HG03108 (cell line): ENCODE data around the gene MYO1E.
A peak's percentile ranks its signal among the peaks of the same experiment; 100 is the strongest.
"Not testable (repeated sequence)": the region's sequence is repeated elsewhere in the genome, so short reads cannot be mapped to it uniquely, and the experiment has no call there.

Source experiments
- ATAC-seq: cut with Tn5 transposase; IDR thresholded peaks from one replicate; pipeline ENCODE4 v1.9.1; 2021; ENCODE audit warnings: moderate library complexity; ENCODE audit not compliant: unreplicated experiment

The MYO1E gene

GRCh38 chr15:59372352-59373211 lies at the start of gene MYO1E:
Gene MYO1E, minus strand, starts transcription at chr15:59372871. Its CDS starts 371 bp downstream, at chr15:59372500.
- peak; percentile 43 for ATAC-seq

- ATAC-seq: no peak
Observed at GRCh38 chr15:59420986-59421618, 48.4 kb upstream of the MYO1E start.

GRCh38 chr15:59420108-59420507 lies 47.4 kb upstream of the MYO1E start:
- ATAC-seq: no peak

GRCh38 chr15:59419170-59419569 lies 46.5 kb upstream of the MYO1E start:
- no peak for ATAC-seq

GRCh38 chr15:59416816-59417215 lies 44.1 kb upstream of the MYO1E start:
- ATAC-seq: no peak

GRCh38 chr15:59413577-59413976 lies 40.9 kb upstream of the MYO1E start:
- ATAC-seq: no peak

GRCh38 chr15:59410391-59410896 lies 37.8 kb upstream of the MYO1E start:
- ATAC-seq: peak; percentile 17

GRCh38 chr15:59407946-59408345 lies 35.3 kb upstream of the MYO1E start:
- no peak for ATAC-seq

GRCh38 chr15:59406446-59406845 lies 33.8 kb upstream of the MYO1E start:
- no peak for ATAC-seq

- no peak for ATAC-seq
Observed at GRCh38 chr15:59405079-59405478, 32.4 kb upstream of the MYO1E start.

GRCh38 chr15:59401824-59402569 lies 29.3 kb upstream of the MYO1E start:
- no peak for ATAC-seq

GRCh38 chr15:59401051-59401823 lies 28.6 kb upstream of the MYO1E start:
- not testable (repeated sequence) for ATAC-seq

- peak; percentile 10 for ATAC-seq
Observed at GRCh38 chr15:59400103-59400813, 27.6 kb upstream of the MYO1E start.

- peak; percentile 75 for ATAC-seq
Observed at GRCh38 chr15:59399465-59400102, 26.9 kb upstream of the MYO1E start.

- no peak for ATAC-seq
Observed at GRCh38 chr15:59398220-59398619, 25.5 kb upstream of the MYO1E start.

- no peak for ATAC-seq
Observed at GRCh38 chr15:59396679-59397078, 24.0 kb upstream of the MYO1E start.

- ATAC-seq: no peak
Observed at GRCh38 chr15:59396211-59396610, 23.5 kb upstream of the MYO1E start.

GRCh38 chr15:59394166-59394661 lies 21.5 kb upstream of the MYO1E start:
- no peak for ATAC-seq

GRCh38 chr15:59392299-59392698 lies 19.6 kb upstream of the MYO1E start:
- no peak for ATAC-seq
